NCI-H1105 treated with DMSO at 0.1 percent for 48 hours (cell line): ENCODE measurements around the gene SF1.

Source experiments
- DNase-seq: peaks from one replicate; lab custom pipeline; 2025; lab: John Stamatoyannopoulos, UW

SF1 gene

DNA sequence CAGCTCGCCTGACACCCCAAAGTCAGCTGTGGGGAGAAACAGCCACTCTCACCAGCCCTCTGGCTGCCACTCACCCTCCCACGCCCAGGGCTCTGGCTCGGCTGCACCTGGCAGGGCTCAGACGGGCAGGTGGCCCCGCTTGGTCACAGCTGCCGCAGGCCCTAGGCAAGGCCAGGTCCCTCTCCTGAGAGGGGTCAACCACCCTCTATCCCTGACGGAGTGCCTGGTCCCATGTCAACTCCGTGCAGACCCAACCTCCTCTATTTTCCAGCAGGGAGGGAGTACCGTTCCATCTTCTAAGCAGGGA is 22.8 kb upstream of the SF1 start:
- DNase-seq = no peak

DNA sequence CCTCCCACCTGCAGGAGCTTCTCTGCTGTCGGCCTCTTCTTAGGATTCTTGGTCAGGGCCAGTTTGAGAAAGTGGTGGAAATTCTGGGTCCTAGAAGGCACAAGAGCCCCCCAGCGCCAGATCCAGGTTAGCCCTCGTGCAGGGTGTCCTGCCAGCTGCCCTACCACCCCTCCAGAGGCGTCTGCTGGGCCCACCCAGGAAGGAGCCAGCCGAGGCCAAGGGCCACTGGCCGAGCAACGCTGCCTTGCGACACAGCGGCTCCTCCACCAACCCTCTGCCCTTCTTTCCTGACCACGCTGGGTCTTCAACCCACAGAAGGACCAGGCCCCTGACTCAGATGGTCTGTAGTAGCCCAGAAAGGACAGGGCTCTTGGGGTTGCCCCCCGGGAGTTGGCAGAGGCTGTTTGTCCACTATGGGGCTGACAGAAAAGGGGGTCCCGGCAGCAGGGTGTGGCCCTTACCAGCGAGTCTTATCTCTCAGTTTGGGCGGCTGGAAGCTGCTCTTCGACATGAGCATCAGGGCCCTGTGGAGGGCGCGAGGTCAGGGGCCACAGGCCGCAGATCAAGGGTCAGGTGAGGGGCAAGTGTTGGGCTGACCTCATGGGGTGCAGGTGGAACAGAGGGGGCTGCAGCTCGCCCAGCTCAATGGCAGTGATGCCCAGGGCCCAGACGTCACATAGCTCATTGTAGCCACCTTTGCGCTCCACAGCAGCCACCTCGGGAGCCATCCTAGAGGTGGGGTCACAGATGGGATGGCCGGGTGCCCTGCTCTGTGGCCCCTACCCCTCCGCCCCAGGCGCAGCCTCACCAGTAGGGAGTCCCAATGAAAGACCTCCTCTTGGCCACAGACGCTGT is 22.2 kb upstream of the SF1 start:
- DNase-seq = no peak

DNA sequence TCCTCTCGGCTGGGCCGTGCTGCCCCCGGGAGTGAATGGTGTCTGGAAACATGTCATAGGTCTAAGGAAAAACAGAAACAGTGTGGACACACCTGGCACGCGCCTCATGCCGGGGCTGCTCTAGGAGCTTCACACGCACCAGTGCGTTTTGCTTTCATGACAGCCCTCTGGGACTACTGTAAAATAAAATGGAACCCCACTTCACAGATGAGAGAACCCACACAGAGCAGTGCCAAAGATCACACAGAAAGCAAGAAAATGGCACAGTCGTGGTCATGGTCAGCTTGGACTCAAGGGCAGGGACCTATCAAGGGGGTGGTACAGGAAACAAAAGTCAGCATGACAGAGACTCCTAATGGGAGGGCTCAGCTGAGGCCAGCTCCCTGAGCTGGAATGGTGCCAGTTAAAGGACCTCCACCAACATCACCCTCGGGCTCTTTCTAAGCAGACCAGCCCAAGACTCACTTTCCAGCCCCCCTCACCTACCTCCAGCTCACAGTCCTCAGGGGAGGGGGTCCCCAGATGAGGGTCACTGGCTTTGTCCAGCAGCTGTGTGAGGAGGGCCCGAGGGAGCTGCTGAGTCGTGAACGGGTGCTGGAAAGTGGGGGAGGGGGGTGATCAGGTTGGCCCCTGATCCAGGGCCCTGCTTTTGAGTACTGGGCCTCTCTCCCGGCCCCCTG is 21.4 kb upstream of the SF1 start:
- no peak for DNase-seq

DNA sequence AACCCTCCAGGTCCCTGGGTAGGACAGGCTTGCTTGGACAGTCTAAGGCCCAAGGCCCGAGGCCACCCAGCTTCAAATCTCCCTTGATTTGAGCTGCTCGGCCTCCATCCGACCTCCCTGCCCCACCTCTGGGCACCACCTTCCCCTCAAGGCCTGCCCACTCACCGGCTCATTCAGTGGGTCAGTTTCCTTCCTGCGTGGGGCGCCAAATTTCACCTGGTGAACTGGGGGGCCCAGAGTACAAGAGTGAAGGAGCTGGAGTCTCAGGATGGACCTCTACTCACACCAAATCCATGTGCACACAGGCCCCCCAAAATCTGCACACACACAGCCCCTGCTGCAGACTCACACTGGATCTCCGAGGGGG is 20.9 kb upstream of the SF1 start:
- DNase-seq = no peak

DNA sequence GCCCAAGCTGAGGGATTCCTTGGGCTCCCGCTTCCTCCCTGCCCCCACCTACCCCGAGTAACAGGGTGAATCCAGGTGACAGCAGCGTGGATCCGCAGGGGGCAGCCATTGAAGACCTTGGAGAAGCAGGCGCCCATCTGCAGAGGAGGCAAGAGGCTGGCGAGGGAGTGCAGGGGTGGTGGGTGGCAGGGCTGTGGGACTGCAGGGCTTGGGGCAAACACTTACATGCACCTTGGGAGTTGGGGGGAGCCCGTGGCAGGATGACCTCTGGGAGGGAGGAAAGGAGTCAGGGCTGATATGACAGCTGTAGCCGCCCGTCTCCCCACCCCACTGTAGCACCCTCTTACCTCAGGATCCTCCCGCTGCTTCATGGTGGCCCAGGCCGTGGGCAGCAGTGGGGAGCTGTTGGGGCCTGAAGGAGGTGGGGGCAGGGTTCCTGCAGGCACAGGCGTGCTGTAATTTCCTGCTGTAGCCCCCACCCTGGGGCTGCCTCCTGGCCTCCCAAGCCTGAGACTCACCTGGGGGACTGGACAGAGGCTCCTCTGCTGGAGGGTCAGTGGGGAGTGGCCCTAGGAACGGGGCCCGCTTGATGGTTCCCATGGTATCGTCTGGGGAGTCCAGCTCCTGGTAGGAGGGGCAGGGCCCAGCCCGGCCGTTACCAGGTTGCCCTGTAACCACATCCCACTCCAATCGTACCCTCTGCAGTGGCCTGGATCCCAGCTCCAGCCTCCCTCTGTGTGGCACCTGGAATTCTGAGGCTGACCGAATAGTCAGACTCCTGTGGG is 18.6 kb upstream of the SF1 start:
- DNase-seq = no peak

DNA sequence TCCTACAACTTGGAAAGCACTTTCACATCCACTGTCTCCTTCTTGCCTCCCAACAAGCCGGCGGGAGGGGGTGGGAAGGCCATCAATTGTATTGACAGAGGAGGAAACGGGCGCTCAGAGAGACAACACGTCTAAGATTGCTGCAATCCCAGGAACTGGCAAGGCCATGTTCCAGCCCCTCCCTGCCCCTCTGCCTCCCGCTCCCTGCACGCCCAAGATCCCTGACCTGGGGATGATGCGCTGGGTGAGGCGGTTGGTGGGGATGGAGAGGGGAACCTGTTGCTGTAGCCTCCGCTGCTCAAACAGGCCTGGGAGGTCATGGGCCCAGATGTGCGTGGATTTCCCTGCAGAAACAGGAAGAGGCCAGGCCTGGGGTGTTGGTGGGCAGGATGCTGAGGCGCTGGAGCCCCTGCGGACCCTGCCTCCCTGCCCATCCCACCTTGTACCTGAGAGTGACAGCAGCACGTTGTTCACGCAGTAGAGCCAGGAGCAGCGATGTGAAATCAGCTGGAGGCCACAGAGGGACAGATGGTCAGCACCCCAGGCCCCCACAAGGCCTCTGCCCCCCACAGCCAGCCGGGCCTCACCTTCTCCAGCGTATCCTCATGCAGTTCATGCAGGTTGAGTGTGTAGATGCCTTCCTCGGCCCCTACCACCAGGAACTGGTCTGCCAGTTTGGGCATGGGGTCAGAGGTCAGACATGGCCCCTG is 17.9 kb upstream of the SF1 start:
- no peak for DNase-seq

DNA sequence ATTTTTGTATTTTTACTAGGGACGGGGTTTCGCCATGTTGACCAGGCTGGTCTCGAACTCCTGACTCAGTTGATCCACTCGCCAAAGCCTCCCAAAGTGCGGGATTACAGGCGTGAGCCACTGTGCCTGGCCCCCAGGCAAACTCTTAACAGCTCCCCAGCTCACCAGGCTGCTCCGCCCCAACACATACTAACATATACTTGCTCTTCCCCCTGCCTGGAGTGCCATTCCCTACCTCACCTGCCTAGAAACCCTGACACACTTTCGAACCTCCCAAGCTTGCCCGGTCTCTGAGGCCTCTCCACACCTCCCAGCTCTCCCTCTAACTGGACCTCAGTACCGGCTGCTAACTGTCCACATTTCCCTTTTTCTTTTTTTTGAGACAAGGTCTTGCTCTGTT is 16.2 kb upstream of the SF1 start:
- DNase-seq = no peak

DNA sequence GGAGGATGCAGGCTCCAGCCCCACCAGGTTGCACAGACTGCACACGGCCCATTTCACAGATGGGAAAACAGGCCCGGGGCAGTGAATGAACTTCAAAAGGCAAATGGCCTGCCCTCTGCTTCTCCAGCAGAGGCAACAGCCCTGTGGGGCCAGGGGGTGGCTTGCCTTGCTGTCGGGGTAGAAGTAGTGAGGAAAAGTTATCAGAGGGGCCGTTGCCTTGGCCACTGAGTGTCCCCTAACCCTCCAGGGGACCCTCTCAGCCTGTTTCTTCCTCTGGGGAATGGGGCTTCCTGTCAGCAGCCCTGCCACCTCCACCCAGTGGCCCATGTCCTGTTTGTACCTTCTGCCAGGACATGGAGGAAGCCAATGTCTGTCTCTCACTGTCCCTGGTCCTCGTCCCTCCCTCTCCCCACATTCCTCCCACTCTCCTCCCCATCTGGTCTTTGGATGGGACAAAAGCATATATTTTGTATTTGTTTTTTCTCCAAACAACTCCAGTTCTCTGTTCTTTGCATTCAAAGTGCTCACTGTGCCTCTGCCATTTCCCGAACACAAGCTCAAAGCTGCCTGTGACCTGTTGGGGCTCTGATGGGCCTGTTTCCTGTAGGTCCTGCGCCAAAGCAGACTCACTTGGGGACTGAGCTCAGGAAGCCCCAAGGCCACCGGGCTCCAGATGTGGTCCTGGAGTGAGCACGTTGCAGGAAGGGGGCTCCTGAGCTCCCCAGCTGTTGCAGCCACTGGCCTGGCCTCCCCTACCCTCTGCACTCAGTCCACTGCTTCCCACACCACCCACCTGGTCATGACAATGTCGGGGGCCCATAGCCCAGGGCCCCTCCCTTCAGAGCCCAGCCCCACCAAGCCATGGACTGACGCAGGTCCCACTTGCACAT is 15.2 kb upstream of the SF1 start:
- DNase-seq = no peak

DNA sequence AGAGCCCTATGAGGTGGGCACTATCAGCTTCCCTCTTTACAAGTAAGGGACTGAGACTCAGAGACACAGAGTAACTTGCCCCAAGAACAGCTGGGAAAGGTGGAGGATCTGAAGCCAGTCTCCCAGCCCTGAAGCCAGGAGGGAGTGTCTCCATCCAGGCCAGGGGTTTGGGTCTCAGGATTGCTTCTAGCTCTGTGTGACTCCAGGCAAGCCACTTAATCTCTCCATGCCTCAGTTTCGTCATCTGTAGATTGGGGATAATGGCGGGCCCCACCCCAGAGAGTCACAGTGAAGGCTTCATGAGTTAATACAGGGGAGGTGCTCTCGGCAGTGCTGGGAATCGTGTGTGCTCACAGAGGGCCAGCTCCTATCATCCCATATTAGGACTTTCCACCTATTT is 14.1 kb upstream of the SF1 start:
- DNase-seq = no peak

DNA sequence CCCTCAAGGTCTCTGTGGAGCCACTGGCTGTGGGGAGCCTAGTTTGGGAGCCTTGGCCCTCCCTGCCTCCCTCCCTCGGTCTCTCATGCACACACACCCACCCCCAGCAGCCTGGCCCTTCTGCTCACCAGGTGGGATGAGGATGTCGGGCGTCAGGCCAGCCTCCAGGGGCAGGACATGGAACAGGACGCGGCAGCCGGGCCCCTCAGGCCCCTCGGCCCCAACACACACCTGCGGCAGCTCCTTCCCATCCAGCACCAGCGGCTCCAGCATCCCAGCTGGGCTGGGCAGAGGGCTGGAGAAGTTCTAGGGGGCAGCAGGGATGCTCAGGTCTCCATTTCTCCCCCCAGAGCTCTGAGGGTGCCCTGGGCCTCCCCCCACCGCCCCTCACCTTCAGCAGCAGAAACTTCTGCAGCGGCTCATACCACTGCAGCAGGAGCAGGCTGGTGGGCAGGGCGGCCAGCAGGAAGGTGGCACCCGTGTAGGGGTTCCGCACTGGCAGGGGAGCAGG is 13.5 kb upstream of the SF1 start:
- no peak for DNase-seq

DNA sequence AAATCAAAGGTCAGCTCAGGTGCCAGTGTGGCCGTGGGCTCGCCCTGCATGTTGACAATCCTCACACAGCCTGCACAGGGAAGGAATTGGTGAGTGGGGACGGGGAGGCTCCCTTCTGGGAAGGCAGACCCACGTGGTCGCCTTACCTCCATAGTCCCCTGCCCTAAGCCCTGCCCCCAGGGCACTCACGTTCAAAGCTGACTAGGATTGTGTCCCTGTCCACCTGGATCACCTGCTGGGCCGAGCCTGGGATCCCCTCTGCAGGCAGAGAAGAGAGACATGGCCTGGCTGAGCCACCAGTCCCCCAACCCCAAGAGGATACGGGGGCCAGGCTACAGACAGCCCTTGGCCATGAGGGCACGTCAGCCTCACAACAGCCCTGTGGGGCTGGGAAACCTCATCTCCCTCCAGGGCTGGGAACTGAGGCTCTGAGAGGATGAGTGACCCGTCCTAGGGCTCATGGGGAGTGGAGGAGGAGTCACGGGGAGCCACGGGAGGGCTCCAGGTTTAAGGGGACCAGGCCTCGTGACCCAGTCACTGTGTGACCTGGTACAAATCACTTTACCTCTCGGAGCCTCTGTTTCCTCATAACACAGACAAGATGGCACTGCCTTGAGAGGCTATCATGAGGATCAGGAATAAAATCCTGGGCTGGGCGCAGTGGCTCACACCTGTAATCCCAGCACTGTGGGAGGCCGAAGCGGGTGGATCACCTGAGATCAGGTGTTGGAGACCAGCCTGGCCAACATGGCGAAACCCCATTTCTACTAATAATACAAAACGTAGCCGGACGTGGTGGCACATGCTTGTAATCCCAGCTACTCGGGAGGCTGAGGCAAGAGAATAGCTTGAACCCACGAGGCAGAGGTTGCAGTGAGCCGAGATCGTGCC is 12.1 kb upstream of the SF1 start:
- DNase-seq = no peak

DNA sequence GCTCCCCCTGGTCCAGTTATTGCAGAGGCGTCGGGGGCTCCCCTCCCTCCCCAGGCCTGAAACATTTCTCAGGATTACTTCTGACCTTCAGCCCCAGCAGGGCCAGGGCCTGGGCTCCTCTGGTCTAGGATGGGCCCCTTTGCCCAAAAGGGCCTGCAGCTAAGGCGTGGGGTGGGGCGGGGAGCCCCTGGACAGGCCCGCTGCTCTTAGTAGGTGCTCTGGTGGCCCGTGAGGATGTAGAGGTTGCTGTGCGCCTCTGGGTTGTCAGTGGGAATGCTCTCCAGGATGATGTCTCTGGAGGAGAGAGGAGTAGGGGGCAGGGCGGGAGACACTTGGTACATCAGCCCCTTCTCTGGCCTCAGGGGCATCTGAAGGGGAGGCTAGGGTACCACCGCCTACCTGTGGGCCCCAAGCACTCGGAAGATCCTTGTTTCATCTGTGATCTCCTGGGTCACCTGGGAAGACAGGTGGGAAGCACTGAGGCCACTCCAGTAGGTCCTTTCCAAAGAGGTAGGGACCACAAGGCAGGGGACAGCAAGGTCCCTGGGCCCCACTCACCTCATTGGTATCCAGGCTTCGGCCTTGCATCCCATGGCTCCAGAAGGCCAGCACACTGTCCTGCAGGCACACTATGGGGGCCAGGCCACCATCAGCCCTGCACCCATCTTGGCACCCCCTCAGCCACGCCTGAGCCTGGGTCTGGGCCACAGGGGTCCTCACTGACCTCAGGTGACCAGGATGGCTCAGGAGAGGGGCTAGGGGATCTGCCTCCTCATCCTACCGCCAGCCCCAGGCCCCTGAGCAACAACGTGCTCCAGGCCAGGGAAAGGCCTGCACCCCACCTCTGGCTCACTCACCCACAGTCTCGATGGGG is 11.2 kb upstream of the SF1 start:
- DNase-seq = no peak

DNA sequence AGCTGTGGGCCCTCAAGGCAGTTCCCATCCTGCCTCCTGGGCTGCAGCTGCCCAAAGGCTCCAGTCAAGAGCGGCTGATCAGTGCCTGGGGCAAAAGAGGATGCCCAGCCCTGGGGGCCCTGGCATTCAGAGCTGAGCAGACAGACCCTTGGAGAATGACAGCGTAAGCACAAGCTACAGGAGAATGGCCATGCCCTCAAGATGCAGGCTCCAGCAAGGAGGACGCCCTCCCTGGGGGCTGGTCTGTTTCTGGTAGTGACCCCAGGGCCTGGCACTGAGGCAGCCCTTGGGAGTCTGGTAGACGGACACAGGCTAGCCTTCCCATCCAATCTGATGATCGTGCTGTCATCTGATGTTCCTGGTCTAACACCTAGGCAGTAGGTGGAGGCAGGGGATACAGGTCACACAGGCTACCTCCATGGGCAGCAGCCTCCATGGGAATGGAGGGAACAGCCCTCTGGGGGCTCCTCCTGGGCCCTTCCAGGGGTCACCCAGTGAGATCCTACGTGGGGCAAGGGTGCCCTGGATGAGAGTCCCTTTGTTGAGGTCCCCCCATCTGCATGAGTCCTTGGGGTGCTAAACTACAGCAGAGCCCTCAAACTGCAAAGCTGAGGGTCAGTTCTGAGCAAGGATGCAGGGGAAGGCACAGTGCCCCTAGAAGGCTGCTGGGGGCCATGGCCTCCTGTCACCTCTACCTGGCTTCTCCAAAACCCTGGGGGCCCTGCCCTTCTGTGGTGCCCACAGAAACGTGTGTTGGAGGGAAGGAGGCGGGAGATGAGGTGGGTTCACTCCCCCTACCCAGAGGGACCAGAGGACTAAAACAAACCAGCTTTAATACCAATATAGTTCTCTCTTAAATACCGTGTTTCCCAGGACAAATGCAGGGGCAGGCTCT is 10.2 kb upstream of the SF1 start:
- no peak for DNase-seq

DNA sequence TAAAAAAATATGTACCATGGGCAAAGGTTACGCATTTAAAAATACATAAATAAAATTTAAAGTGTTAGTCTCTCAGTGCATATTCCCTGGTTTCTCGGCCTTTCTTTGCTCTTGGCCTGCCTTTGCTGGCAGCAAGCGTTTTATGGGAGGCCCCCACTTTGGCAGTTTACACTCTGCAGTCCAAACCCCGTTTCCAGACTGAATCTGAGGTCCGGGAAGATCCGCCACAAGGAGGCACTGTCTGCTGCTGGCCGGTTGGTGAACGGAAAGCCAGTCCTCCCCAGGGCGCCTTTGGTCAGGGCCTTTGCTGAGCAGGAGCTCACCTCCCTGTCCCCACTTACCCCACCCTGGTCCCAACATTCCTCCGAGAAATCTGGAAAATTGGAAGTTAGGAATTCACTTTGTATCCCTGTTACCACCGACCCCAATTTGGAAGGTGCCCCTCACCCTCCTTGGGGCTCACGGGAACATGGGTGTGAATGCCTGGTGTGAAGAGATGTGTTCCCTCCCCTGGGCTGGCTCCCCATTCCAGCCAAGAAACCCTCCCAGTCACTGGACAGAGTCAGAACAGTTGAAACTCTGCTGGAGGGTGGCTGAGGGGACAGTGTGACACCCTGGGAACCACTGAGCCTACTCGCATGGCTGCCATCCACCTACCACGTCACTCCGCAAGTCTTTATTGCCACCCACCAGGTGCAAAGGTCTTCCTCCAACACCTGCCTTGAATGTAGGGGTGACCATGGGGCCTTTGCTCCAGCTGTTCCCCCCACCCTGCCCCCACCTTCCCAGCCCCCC is 9.4 kb upstream of the SF1 start:
- DNase-seq = no peak

DNA sequence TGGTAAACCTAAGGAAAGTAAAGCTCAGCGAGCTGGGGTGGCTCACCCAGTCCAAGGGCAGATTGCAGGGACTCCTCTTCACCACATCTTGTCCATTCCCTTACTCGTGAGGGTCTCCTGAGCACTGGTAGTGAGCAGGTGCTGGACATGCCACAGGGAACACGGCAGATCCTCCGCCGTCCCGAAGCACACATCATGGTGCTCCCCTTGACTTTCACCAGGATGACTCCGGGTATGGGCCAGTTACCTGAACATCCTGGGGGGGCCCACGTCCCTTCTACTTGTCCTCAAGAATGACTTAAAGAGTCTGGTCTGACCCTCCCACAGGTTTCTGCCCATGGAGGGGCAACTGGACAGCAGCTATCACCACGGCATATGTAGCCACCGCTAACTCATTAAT is 8.0 kb upstream of the SF1 start:
- no peak for DNase-seq

DNA sequence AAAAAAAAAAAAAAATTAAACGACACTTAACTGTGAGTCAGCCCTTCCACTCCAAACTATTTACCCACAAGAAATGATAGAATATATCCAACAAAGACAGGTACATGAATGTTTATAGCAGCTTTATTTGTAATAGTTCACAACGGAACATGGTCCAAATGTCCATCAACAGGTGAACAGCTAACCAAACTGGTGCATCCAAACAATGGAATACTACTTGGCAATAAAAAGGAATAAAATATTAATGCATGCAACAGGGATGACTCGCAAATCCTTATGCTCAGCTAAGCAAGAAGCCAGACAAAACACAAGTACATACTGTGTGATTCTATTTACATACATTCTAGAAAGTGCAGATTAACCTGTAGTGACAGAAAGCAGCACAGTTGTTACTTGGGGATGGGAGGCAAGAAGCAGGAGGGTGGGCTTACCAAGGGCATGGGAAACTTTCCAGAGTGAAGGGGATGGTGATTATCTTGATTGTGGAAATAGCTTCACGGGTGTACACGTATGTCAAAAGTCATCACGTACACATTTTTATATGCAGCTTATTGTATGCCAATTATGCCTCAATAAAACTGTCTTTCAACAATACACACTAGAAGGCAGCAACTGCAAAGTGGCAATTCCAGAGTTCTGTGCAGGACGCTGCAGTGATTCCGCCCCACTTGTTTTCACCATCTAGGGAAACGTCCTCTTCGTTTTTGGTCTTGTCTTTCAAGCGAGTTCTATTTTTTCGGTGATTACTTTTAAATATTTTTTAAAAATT is 6.7 kb upstream of the SF1 start:
- no peak for DNase-seq

DNA sequence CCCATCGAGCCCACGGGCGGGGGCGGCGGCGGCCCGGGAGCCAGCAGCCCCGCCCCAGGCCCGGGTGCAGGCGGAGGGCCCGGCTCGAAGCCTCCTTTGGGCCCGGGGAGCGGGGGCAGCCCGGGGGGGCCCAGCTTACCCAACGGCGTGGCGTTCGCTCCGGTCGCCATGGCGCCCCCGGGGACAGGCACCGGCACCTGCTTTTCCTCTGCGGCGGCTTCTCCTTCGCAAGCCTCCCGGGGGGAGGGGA is 194 bp downstream of the SF1 start:
- DNase-seq = no peak
